Neutrophil (primary cell): Measurements from ENCODE around the gene VAT1.

ENCODE experiments used
- H3K27ac ChIP-seq: fragments of 200-600 bp; sonication (generic); 2 replicates; pipeline ENCODE4 v1.5.1; 2016; ENCODE audit warnings: mild to moderate bottlenecking, moderate library complexity
- H3K27me3 ChIP-seq: fragments of 200-600 bp; sonication (generic); 2 replicates; pipeline ENCODE4 v1.6.0; 2016; ENCODE audit warnings: mild to moderate bottlenecking
- H3K36me3 ChIP-seq: fragments of 200-600 bp; sonication (generic); 2 replicates; pipeline ENCODE4 v1.5.1; 2017
- H3K4me1 ChIP-seq, 2 experiments: fragments of 200-600 bp in 1 of 2; sonication (generic) in 1 of 2; 1 replicate in 1 of 2; 2 replicates in 1 of 2; pipeline versions ENCODE4 v1.5.1 to v1.6.1; 2013 to 2016; ENCODE audit warnings: low read depth in 1 of 2, low read length in 1 of 2, mild to moderate bottlenecking in 1 of 2, moderate library complexity in 1 of 2; ENCODE audit not compliant: control insufficient read depth in 1 of 2, insufficient read depth in 1 of 2
- H3K4me3 ChIP-seq, 2 experiments: fragments of 200-600 bp in 1 of 2; sonication (generic) in 1 of 2; 1 replicate in 1 of 2; 2 replicates in 1 of 2; pipeline ENCODE4 v1.5.1; 2013 to 2016; ENCODE audit warnings: low read depth in 1 of 2, low read length in 1 of 2, mild to moderate bottlenecking in 1 of 2, moderate library complexity in 1 of 2
- H3K9me3 ChIP-seq: fragments of 200-600 bp; sonication (generic); 2 replicates; pipeline ENCODE4 v1.5.1; 2016
- CTCF ChIP-seq: fragments of 200-600 bp; sonication (generic); IDR thresholded peaks from 2 replicates; pipeline ENCODE4 v1.5.1; 2016; ENCODE audit warnings: antibody characterized with exemption

The VAT1 gene

DNA sequence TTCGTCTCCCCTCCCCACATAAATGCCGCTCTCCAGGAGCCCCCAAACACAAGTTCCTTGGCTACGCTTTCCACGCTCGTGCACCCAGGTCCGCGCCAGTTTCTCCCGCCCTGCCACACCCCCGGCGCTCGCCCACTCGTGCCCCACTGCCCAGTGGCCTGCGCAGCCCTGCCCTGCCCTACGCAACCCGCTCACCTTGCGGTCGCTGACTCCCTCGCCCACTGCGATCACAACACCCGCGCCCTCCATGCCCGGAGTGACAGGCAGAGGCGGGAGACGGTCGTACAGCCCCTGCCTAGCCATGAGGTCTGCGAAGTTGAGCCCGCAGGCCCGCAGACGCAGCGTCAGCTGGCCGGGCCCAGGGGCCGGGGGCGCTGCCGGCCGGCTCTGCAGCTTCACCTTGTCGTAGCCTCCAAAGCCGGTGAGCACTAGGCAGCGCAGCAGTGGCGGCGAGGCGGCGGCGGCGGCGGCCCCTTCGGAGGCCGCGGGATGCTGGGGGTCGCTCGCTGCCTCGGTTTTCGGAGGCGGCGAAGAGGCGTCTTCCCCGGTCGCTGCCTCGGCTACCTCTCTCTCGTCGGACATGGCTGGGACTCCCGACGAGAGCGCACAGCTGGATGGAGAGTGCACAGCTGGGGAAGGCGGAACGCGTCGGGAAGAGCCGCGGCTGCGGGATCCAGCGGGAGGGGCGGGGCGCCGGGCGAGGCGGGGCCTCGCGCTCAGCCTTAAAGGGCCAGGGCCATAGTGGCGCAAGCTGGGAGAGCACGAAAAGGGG, at the start of gene VAT1:
Gene VAT1 (minus strand): TSS at position 645 of the 772 bp plus-strand sequence. CDS start 63 bp downstream, at position 582.
- peak within 1 kb of the TSS; percentile 69 for H3K27ac ChIP-seq
- no peak for TF ChIP-seq CTCF
- H3K9me3 ChIP-seq = no peaks in the 10 kb centered on the region
- H3K4me1 ChIP-seq = peaks cover 60 to 61% of the 10 kb centered on the region in 2 experiments
- no peaks in the 10 kb centered on the region for H3K36me3 ChIP-seq
- H3K4me3 ChIP-seq = peak within 1 kb of the TSS; percentile 92
- peaks cover 28% of the 10 kb centered on the region for H3K27me3 ChIP-seq

GRCh38 chr17:43070872-43071271, 48.7 kb upstream of the VAT1 start:
- Histone ChIP-seq H3K4me3 (no peak overlapping the region), H3K36me3 (peaks cover 63% of the 10 kb centered on the region), H3K9me3 (no peaks in the 10 kb centered on the region), H3K27ac (no peak overlapping the region), H3K4me1 (no peaks in the 10 kb centered on the region), H3K27me3 (no peaks in the 10 kb centered on the region)
- TF ChIP-seq CTCF = no peak

DNA sequence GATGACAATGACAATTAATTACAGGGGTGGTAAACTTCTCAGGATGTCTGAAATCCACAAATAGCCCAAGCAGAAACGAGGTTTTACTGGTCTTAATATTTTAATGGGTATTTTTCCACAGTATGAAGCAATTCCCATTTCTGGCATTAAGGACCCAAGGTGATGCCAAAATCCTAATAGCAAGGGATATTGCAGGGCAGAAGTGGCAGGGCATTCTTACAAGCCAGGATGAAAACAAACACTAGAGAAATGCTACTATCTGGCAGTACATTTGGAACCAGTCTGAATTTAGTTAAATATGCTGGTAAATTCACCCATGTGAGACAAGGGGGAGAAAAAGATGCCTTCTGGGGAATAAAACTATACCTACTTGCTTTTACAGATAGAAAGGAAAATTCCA, 48.1 kb upstream of the VAT1 start:
- H3K36me3 ChIP-seq = peaks cover 63% of the 10 kb centered on the region
- H3K27ac ChIP-seq = no peak overlapping the region
- TF ChIP-seq CTCF = no peak
- H3K27me3 ChIP-seq = no peaks in the 10 kb centered on the region
- H3K4me3 ChIP-seq = no peak overlapping the region
- no peaks in the 10 kb centered on the region for H3K4me1 ChIP-seq
- H3K9me3 ChIP-seq = no peaks in the 10 kb centered on the region

- H3K27me3 ChIP-seq = no peaks in the 10 kb centered on the region
- peaks cover 61% of the 10 kb centered on the region for H3K36me3 ChIP-seq
- TF ChIP-seq CTCF = no peak
- H3K27ac ChIP-seq = no peak overlapping the region
- no peaks in the 10 kb centered on the region for H3K9me3 ChIP-seq
- H3K4me3 ChIP-seq = no peak overlapping the region
- H3K4me1 ChIP-seq = no peaks in the 10 kb centered on the region
Observed at GRCh38 chr17:43069368-43069898, 47.2 kb upstream of the VAT1 start.

- no peak for TF ChIP-seq CTCF
- H3K27ac ChIP-seq = no peak overlapping the region
- H3K36me3 ChIP-seq = peaks cover 55% of the 10 kb centered on the region
- H3K9me3 ChIP-seq = no peaks in the 10 kb centered on the region
- no peaks in the 10 kb centered on the region for H3K4me1 ChIP-seq
- no peaks in the 10 kb centered on the region for H3K27me3 ChIP-seq
- H3K4me3 ChIP-seq = no peak overlapping the region
Observed at GRCh38 chr17:43068570-43069367, 46.6 kb upstream of the VAT1 start.
